H1 (cell line): ENCODE measurements around the gene SCN4A. TPM values are rescaled to one million over a fixed set of nuclear protein-coding genes. Genes with fewer than 3 reads are reported as not detected.

ENCODE experiments used
- CTCF ChIA-PET: fragments of 300-600 bp; sonication (Branson Sonifier 250); formaldehyde crosslinking; loops from one replicate; lab custom pipeline; 2021; ENCODE audit not compliant: partially characterized antibody; lab: Charles Lee
- POLR2A ChIA-PET: fragments of 300-600 bp; sonication (Branson Sonifier 250); formaldehyde crosslinking; loops from one replicate; lab custom pipeline; 2021; ENCODE audit warnings: inconsistent platforms; ENCODE audit not compliant: partially characterized antibody; lab: Charles Lee
- DNase-seq, 2 experiments: peaks; one replicate each; pipeline versions ENCODE4 v3.0.0 to v3.0.0-alpha.2; 2010 to 2022; ENCODE audit warnings: low spot score in 2 of 2, low read depth in 1 of 2, mixed read lengths in 1 of 2
- FAIRE-seq: peaks from 2 replicates; lab custom pipeline; 2011; peaks lifted over from hg19 to GRCh38; lab: Jason Lieb, UNC
- H2AFZ ChIP-seq: 2 replicates; pipeline ENCODE4 v1.8.1; 2012; ENCODE audit warnings: low read length, inconsistent platforms
- H2AK5ac ChIP-seq: 2 replicates; pipeline ENCODE4 v1.6.1; 2013; ENCODE audit warnings: low read depth, low read length
- H2BK120ac ChIP-seq: replicated peaks from 2 replicates; pipeline ENCODE3; 2013; ENCODE audit warnings: low read depth, low read length, inconsistent platforms
- H2BK12ac ChIP-seq: 2 replicates; pipeline ENCODE4 v1.6.1; 2013; ENCODE audit warnings: low read depth, low read length
- H2BK15ac ChIP-seq: 2 replicates; pipeline ENCODE4 v1.6.1; 2013; ENCODE audit warnings: low read length
- H2BK20ac ChIP-seq: 2 replicates; pipeline ENCODE4 v1.6.1; 2013; ENCODE audit warnings: low read length
- H2BK5ac ChIP-seq: 2 replicates; pipeline ENCODE4 v1.6.1; 2013; ENCODE audit warnings: low read depth, low read length
- H3K14ac ChIP-seq: 2 replicates; pipeline ENCODE4 v1.6.1; 2013; ENCODE audit warnings: inconsistent platforms; ENCODE audit not compliant: insufficient read length
- H3K18ac ChIP-seq: 2 replicates; pipeline ENCODE4 v1.6.1; 2013; ENCODE audit warnings: low read length; ENCODE audit errors: extremely low read depth
- H3K23ac ChIP-seq: 2 replicates; pipeline ENCODE4 v1.6.1; 2013; ENCODE audit warnings: inconsistent platforms; ENCODE audit not compliant: insufficient read length
- H3K23me2 ChIP-seq: 2 replicates; pipeline ENCODE4 v1.6.1; 2013; ENCODE audit warnings: low read depth, low read length
- H3K27ac ChIP-seq: 2 replicates; pipeline ENCODE4 v1.6.1; 2011; ENCODE audit warnings: low read depth, low read length, inconsistent platforms
- H3K27me3 ChIP-seq, 4 experiments: replicated peaks in 1 of 4; 1 replicate in 1 of 4; 2 replicates in 3 of 4; pipeline versions ENCODE4 v1.6.1 to v1.8.1; 2011 to 2013; ENCODE audit warnings: low read length in 3 of 4, mild to moderate bottlenecking in 3 of 4, inconsistent platforms in 2 of 4, mixed read lengths in 2 of 4, moderate library complexity in 1 of 4; ENCODE audit not compliant: control insufficient read depth in 3 of 4, insufficient read depth in 3 of 4; ENCODE audit errors: extremely low read depth in 1 of 4
- H3K36me3 ChIP-seq, 4 experiments: 2 replicates each; pipeline versions ENCODE4 v1.6.1 to v1.8.1; 2011 to 2013; ENCODE audit warnings: mild to moderate bottlenecking in 4 of 4, low read length in 3 of 4, moderate library complexity in 2 of 4, control low read depth in 1 of 4, inconsistent platforms in 1 of 4; ENCODE audit not compliant: insufficient read depth in 4 of 4, control insufficient read depth in 2 of 4
- H3K4ac ChIP-seq: replicated peaks from 2 replicates; pipeline ENCODE3; 2013; ENCODE audit warnings: low read length, low read depth, mixed read lengths, inconsistent platforms; ENCODE audit not compliant: insufficient read length
- H3K4me1 ChIP-seq, 4 experiments: replicated peaks in 1 of 4; 1 replicate in 1 of 4; 2 replicates in 3 of 4; pipeline versions ENCODE4 v1.6.1 to v1.8.1; 2011 to 2013; ENCODE audit warnings: low read length in 3 of 4, inconsistent platforms in 2 of 4, mixed read lengths in 1 of 4; ENCODE audit not compliant: insufficient read depth in 4 of 4, control insufficient read depth in 3 of 4
- H3K4me2 ChIP-seq, 2 experiments: 2 replicates each; pipeline versions ENCODE4 v1.6.1 to v1.8.1; 2011 to 2013; ENCODE audit warnings: low read depth in 2 of 2, low read length in 2 of 2, control low read depth in 1 of 2, inconsistent platforms in 1 of 2, mild to moderate bottlenecking in 1 of 2; ENCODE audit not compliant: insufficient read depth in 1 of 2
- H3K4me3 ChIP-seq, 4 experiments: fragments of 200-600, 300-600 bp in 1 of 4; sonication (generic), shearing (Covaris generic), sonication (Bioruptor Twin) in 1 of 4; 2 replicates each; pipeline versions ENCODE4 v1.5.1 to v1.8.1; 2011 to 2016; ENCODE audit warnings: low read length in 4 of 4, low read depth in 3 of 4, control low read depth in 2 of 4, inconsistent platforms in 2 of 4, mild to moderate bottlenecking in 2 of 4, mixed read lengths in 1 of 4, moderate library complexity in 1 of 4; ENCODE audit not compliant: insufficient read depth in 2 of 4; ENCODE audit errors: extremely low read depth in 1 of 4
- H3K56ac ChIP-seq: replicated peaks from 2 replicates; pipeline ENCODE3; 2013; ENCODE audit warnings: low read depth, mild to moderate bottlenecking, mixed read lengths, low read length, inconsistent platforms; ENCODE audit not compliant: insufficient read length
- H3K79me1 ChIP-seq: 2 replicates; pipeline ENCODE4 v1.6.1; 2013; ENCODE audit warnings: low read depth, low read length, control low read depth
- H3K79me2 ChIP-seq, 2 experiments: 2 replicates each; pipeline versions ENCODE4 v1.6.1 to v1.8.1; 2012 to 2013; ENCODE audit warnings: low read length in 2 of 2, mild to moderate bottlenecking in 2 of 2, inconsistent platforms in 1 of 2; ENCODE audit not compliant: insufficient read depth in 2 of 2, control insufficient read depth in 1 of 2
- H3K9ac ChIP-seq, 4 experiments: replicated peaks in 1 of 4; 1 replicate in 1 of 4; 2 replicates in 3 of 4; pipeline versions ENCODE4 v1.6.1 to v1.8.1; 2011 to 2013; ENCODE audit warnings: low read depth in 3 of 4, low read length in 3 of 4, control low read depth in 2 of 4, mild to moderate bottlenecking in 2 of 4, moderate library complexity in 2 of 4, inconsistent platforms in 1 of 4; ENCODE audit errors: extremely low read depth in 1 of 4
- H3K9me3 ChIP-seq, 2 experiments: 2 replicates each; pipeline versions ENCODE4 v1.6.1 to v1.8.1; 2012 to 2013; ENCODE audit warnings: mild to moderate bottlenecking in 2 of 2, moderate library complexity in 2 of 2, control low read depth in 1 of 2, inconsistent platforms in 1 of 2, low read depth in 1 of 2, low read length in 1 of 2, mixed read lengths in 1 of 2; ENCODE audit not compliant: insufficient read depth in 2 of 2
- H4K20me1 ChIP-seq, 2 experiments: replicated peaks in 1 of 2; 2 replicates each; pipeline versions ENCODE3 to v1.8.1; 2011 to 2013; ENCODE audit warnings: inconsistent platforms in 2 of 2, low read length in 2 of 2, mild to moderate bottlenecking in 1 of 2; ENCODE audit not compliant: insufficient read depth in 2 of 2, control insufficient read depth in 1 of 2
- H4K5ac ChIP-seq: 2 replicates; pipeline ENCODE4 v1.6.1; 2013; ENCODE audit warnings: low read length, low read depth, mixed read lengths, inconsistent platforms; ENCODE audit not compliant: insufficient read length
- H4K8ac ChIP-seq: 2 replicates; pipeline ENCODE4 v1.8.0; 2013; ENCODE audit warnings: mild to moderate bottlenecking, moderate library complexity, low read length, inconsistent platforms; ENCODE audit not compliant: insufficient read depth; ENCODE audit errors: extremely low read depth
- H4K91ac ChIP-seq: replicated peaks from 2 replicates; pipeline ENCODE3; 2013; ENCODE audit warnings: low read length, mixed read lengths, inconsistent platforms; ENCODE audit not compliant: insufficient read length
- E2F6 ChIP-seq: IDR thresholded peaks from 2 replicates; pipeline ENCODE4 v1.6.1; 2012; ENCODE audit warnings: inconsistent platforms
- JUN ChIP-seq: IDR thresholded peaks from 2 replicates; pipeline ENCODE4 v1.6.1; 2011; ENCODE audit warnings: low read depth, mild to moderate bottlenecking, improper control_type of control experiment, low read length
- JUND ChIP-seq: IDR thresholded peaks from 2 replicates; pipeline ENCODE4 v1.6.1; 2011; ENCODE audit warnings: mild to moderate bottlenecking, improper control_type of control experiment, low read length
- NANOG ChIP-seq: IDR thresholded peaks from 2 replicates; pipeline ENCODE4 v1.6.1; 2011; ENCODE audit warnings: low read length, low read depth, mild to moderate bottlenecking, inconsistent platforms; ENCODE audit not compliant: insufficient read depth, poor library complexity, severe bottlenecking
- SP1 ChIP-seq: IDR thresholded peaks from 2 replicates; pipeline ENCODE4 v1.6.1; 2011; ENCODE audit warnings: low read depth, low read length
- SP4 ChIP-seq: IDR thresholded peaks from 2 replicates; pipeline ENCODE4 v1.6.1; 2012; ENCODE audit warnings: low read length, inconsistent platforms
- WGBS, 2 experiments: shearing (Covaris generic) in 1 of 2; methylation state at CpG; one replicate each; pipeline versions ENCODE4 v1.1.6 to v1.1.7; 2013 to 2015; ENCODE audit warnings: low lambda C conversion rate in 2 of 2, mixed read lengths in 2 of 2, inconsistent platforms in 1 of 2, low coverage in 1 of 2, missing lambda C conversion rate in 1 of 2; ENCODE audit not compliant: insufficient replicate concordance in 2 of 2, insufficient coverage in 1 of 2, insufficient read length in 1 of 2; ENCODE audit errors: extremely low coverage in 1 of 2, missing lambda C conversion rate in 1 of 2; 5-methylcytosine and 5-hydroxymethylcytosine counted together
- polyA plus RNA-seq, 7 experiments: library from polyadenylated mRNA; depleted of rRNA in 3 of 7; stranded (reverse) in 5 of 7; unstranded in 2 of 7; fragments of >200 nt in 5 of 7; fragments of 200-250 nt in 2 of 7; gene quantifications; 1 replicate in 5 of 7; 2 replicates in 1 of 7; 4 replicates in 1 of 7; pipeline versions ENCODE4 v1.2.1 to v1.2.3, GENCODE V29; 2011 to 2013; ENCODE audit warnings: missing spikeins in 2 of 7, mixed read lengths in 2 of 7
- total RNA-seq: library from RNA; stranded (reverse); fragmentation: NEBNext Ultra II Directional; extraction: Animal tissue kit (Norgen Biotek cat#: 25700); gene quantifications from 2 replicates; pipeline ENCODE4 v1.2.1, GENCODE V29; 2021

Gene SCN4A
- total and polyA plus RNA-seq, 2 of the 8 experiments (the other 6 are each of a cell fraction or from before 2014, with no cell fraction given) = 5.0 to 8.5 TPM

GRCh38 chr17:63914471-63914870 lies 58.2 kb downstream of the SCN4A start:
- Histone ChIP-seq H3K4me2 (no peak overlapping the region), H3K27me3 (no peaks in the 10 kb centered on the region), H2BK20ac (no peak overlapping the region), H3K79me1 (no peaks in the 10 kb centered on the region), H2BK120ac (no peak overlapping the region), H3K4me3 (no peak overlapping the region), H3K9ac (no peak overlapping the region), H2AFZ (no peak overlapping the region), H4K91ac (no peak overlapping the region), H2BK5ac (no peak overlapping the region), H2BK12ac (no peak overlapping the region), H3K9me3 (no peaks in the 10 kb centered on the region), H2AK5ac (no peak overlapping the region), H3K56ac (no peak overlapping the region), H4K20me1 (no peaks in the 10 kb centered on the region), H4K5ac (no peak overlapping the region), H3K18ac (no peak overlapping the region), H3K79me2 (no peaks in the 10 kb centered on the region), H3K4me1 (peaks cover 0 to 5% (median under 1%) of the 10 kb centered on the region in 4 experiments; a peak in 3 of 7 replicates), H3K23ac (no peak overlapping the region), H3K27ac (no peak overlapping the region), H3K4ac (no peak overlapping the region), H2BK15ac (no peak overlapping the region), H3K36me3 (no peaks in the 10 kb centered on the region), H3K23me2 (no peaks in the 10 kb centered on the region; the same call in 1 of the 2 replicates), H3K14ac (no peak overlapping the region), H4K8ac (no peak overlapping the region)
- POLR2A ChIA-PET = interaction anchor here (1.1 kb wide), 1 partner anchor 35 kb away, joined by 3 read pairs; no protein-coding TSS in a partner anchor
- DNase-seq = no peak
- 96% methylated on average over 7 of the region's 7 CpGs; no CpG with 5 or more reads in 1 of the 2 experiments for WGBS, 2 experiments
- CTCF ChIA-PET = interaction anchor here (0.8 to 11.2 kb wide), 6 partner anchors 18 to 41 kb away, joined by 3 to 270 read pairs (median 90); partner anchors contain the start of genes CD79B and GH2
- no peak for FAIRE-seq
- TF ChIP-seq JUND = no peak
- TF ChIP-seq NANOG = no peak
- TF ChIP-seq SP1 = no peak
- no peak for TF ChIP-seq JUN
- TF ChIP-seq SP4 = no peak
- no peak for TF ChIP-seq E2F6
